ENCODE measurements around the gene ZFR2.

DNA sequence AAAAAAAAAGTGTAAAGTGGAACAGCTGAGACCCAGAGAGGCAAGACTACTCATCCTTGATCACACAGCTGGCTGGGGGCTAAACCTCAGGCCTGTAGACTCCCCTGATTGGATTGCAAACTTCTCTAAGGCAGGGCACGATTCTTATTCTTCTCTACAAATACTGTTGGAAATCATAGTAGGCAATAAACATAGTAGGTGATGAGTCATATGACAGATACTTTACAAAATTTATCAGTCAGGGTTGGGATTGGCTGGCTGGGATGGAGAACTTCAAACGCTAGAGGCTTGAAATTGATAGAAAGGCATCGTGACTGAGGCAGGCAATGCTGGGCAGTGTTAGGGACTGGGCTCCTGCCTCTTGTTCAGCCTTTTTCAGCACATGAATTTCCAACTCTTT lies 76.7 kb downstream of the ZFR2 start:
- TF ChIP-seq, protein P1, sequence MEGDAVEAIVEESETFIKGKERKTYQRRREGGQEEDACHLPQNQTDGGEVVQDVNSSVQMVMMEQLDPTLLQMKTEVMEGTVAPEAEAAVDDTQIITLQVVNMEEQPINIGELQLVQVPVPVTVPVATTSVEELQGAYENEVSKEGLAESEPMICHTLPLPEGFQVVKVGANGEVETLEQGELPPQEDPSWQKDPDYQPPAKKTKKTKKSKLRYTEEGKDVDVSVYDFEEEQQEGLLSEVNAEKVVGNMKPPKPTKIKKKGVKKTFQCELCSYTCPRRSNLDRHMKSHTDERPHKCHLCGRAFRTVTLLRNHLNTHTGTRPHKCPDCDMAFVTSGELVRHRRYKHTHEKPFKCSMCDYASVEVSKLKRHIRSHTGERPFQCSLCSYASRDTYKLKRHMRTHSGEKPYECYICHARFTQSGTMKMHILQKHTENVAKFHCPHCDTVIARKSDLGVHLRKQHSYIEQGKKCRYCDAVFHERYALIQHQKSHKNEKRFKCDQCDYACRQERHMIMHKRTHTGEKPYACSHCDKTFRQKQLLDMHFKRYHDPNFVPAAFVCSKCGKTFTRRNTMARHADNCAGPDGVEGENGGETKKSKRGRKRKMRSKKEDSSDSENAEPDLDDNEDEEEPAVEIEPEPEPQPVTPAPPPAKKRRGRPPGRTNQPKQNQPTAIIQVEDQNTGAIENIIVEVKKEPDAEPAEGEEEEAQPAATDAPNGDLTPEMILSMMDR (IDR thresholded peaks at IDR 0.05): no peak
- TF ChIP-seq POLR2A (IDR thresholded peaks at IDR 0.05): no peak
